HEK293T (cell line): ENCODE data around the gene RASA3.

Experiments used
- FOXA1 ChIP-seq: fragments of 450-650 bp; IDR thresholded peaks from 2 replicates; pipeline ENCODE4 v1.6.1; 2016; ENCODE audit warnings: mild to moderate bottlenecking
- HDGF ChIP-seq: fragments of 450-650 bp; IDR thresholded peaks from 2 replicates; pipeline ENCODE4 v1.6.1; 2017; ENCODE audit warnings: antibody characterized with exemption, borderline replicate concordance
- SUZ12 ChIP-seq: fragments of 450-650 bp; IDR thresholded peaks from 2 replicates; pipeline ENCODE4 v1.6.1; 2016; ENCODE audit warnings: mild to moderate bottlenecking
- ZNF384 ChIP-seq: fragments of 450-650 bp; IDR thresholded peaks from 2 replicates; pipeline ENCODE4 v1.6.1; 2016

- no peak for TF ChIP-seq SUZ12
- no peak for TF ChIP-seq FOXA1
- no peak for TF ChIP-seq HDGF
- no peak for TF ChIP-seq ZNF384
These were observed 30.3 kb downstream of the RASA3 start for GRCh38 chr13:114102131-114102520.
